GM10847 (cell line): Measurements from ENCODE around the gene AP2B1.

Source experiments
- POLR2A ChIP-seq: IDR thresholded peaks from 2 replicates; pipeline ENCODE4 v1.6.1; 2011; ENCODE audit not compliant: insufficient read length; ENCODE audit errors: extremely low read depth

Gene AP2B1

GRCh38 chr17:35587074-35587961 is at the start of gene AP2B1:
AP2B1 (plus strand) TSS chr17:35587322; CDS start chr17:35594031, 6,709 bp downstream.
- TF ChIP-seq POLR2A, result peak; percentile 47

- no peak for TF ChIP-seq POLR2A
Observed at GRCh38 chr17:35537601-35538141, 49.5 kb upstream of the AP2B1 start, which contains the start of gene SLFN12L. SLFN12L (minus strand) TSS chr17:35537678; CDS start chr17:35522364, 15,314 bp downstream.

GRCh38 chr17:35539659-35540026 is 47.5 kb upstream of the AP2B1 start:
- TF ChIP-seq POLR2A, result no peak

- TF ChIP-seq POLR2A, result no peak
Observed at GRCh38 chr17:35540589-35541404, 46.3 kb upstream of the AP2B1 start.

- TF ChIP-seq POLR2A, result no peak
Observed at GRCh38 chr17:35541434-35541833, 45.7 kb upstream of the AP2B1 start.

- TF ChIP-seq POLR2A, result no peak
Observed at GRCh38 chr17:35542990-35543389, 44.1 kb upstream of the AP2B1 start.

- TF ChIP-seq POLR2A, result no peak
Observed at GRCh38 chr17:35543856-35544255, 43.3 kb upstream of the AP2B1 start.

GRCh38 chr17:35545150-35545549 is 42.0 kb upstream of the AP2B1 start:
- no peak for TF ChIP-seq POLR2A

- no peak for TF ChIP-seq POLR2A
Observed at GRCh38 chr17:35546487-35546886, 40.6 kb upstream of the AP2B1 start.

- TF ChIP-seq POLR2A, result no peak
Observed at GRCh38 chr17:35548208-35548810, 38.8 kb upstream of the AP2B1 start.

- no peak for TF ChIP-seq POLR2A
Observed at GRCh38 chr17:35548978-35549377, 38.1 kb upstream of the AP2B1 start.

- no peak for TF ChIP-seq POLR2A
Observed at GRCh38 chr17:35553310-35553709, 33.8 kb upstream of the AP2B1 start.

GRCh38 chr17:35554668-35555067 is 32.5 kb upstream of the AP2B1 start:
- TF ChIP-seq POLR2A, result no peak

- no peak for TF ChIP-seq POLR2A
Observed at GRCh38 chr17:35555691-35556090, 31.4 kb upstream of the AP2B1 start.

- TF ChIP-seq POLR2A, result no peak
Observed at GRCh38 chr17:35557353-35557752, 29.8 kb upstream of the AP2B1 start.

GRCh38 chr17:35559495-35560210 is 27.5 kb upstream of the AP2B1 start:
- TF ChIP-seq POLR2A, result no peak
